Nephron progenitor cell (in vitro differentiated cells): ENCODE data around the gene GRIK1.

ENCODE experiments used
- DNase-seq: peaks from one replicate; pipeline ENCODE4 v3.0.0; 2021
- H3K27ac Mint-ChIP-seq: 2 replicates; pipeline ENCODE4 v1.8.0; 2021; ENCODE audit warnings: mild to moderate bottlenecking, moderate library complexity, mixed read lengths
- H3K27me3 Mint-ChIP-seq: 2 replicates; pipeline ENCODE4 v1.8.0; 2021; ENCODE audit warnings: mild to moderate bottlenecking, low read depth, mixed read lengths; ENCODE audit not compliant: poor library complexity
- H3K36me3 Mint-ChIP-seq: 2 replicates; pipeline ENCODE4 v1.8.0; 2021; ENCODE audit warnings: low read depth, mixed read lengths
- H3K4me1 Mint-ChIP-seq: 2 replicates; pipeline ENCODE4 v1.8.0; 2021; ENCODE audit warnings: mixed read lengths
- H3K4me3 Mint-ChIP-seq: 2 replicates; pipeline ENCODE4 v1.8.0; 2021; ENCODE audit warnings: mild to moderate bottlenecking, moderate library complexity, mixed read lengths
- H3K9me3 Mint-ChIP-seq: 2 replicates; pipeline ENCODE4 v1.8.0; 2021; ENCODE audit warnings: mild to moderate bottlenecking, moderate library complexity, mixed read lengths
- CTCF ChIP-seq: fragments of 200-600 bp; sonication (generic); IDR thresholded peaks from 2 replicates; pipeline ENCODE4 v1.5.0; 2021; ENCODE audit warnings: antibody characterized with exemption

The GRIK1 gene

GRCh38 chr21:29721964-29722363 lies 217.8 kb downstream of the GRIK1 start:
- no peak for DNase-seq
- Mint-ChIP-seq H3K9me3 (no peaks in the 10 kb centered on the region), H3K36me3 (no peaks in the 10 kb centered on the region), H3K27ac (no peak overlapping the region), H3K4me3 (no peak overlapping the region), H3K4me1 (peaks cover 9% of the 10 kb centered on the region), H3K27me3 (no peaks in the 10 kb centered on the region)
- no peak for TF ChIP-seq CTCF

GRCh38 chr21:29721221-29721620 lies 218.6 kb downstream of the GRIK1 start:
- Mint-ChIP-seq H3K27me3 (no peaks in the 10 kb centered on the region), H3K4me3 (no peak overlapping the region), H3K36me3 (peaks cover 3% of the 10 kb centered on the region), H3K27ac (no peak overlapping the region), H3K9me3 (peaks cover 4% of the 10 kb centered on the region), H3K4me1 (peaks cover 9% of the 10 kb centered on the region)
- TF ChIP-seq CTCF: no peak
- DNase-seq: no peak

GRCh38 chr21:29719521-29719920 lies 220.3 kb downstream of the GRIK1 start:
- TF ChIP-seq CTCF: no peak
- Mint-ChIP-seq H3K36me3 (peaks cover 6% of the 10 kb centered on the region), H3K9me3 (peaks cover 7% of the 10 kb centered on the region), H3K4me1 (peaks cover 9% of the 10 kb centered on the region), H3K27ac (no peak overlapping the region), H3K4me3 (no peak overlapping the region), H3K27me3 (no peaks in the 10 kb centered on the region)
- DNase-seq: no peak

GRCh38 chr21:29718081-29718815 lies 221.5 kb downstream of the GRIK1 start:
- DNase-seq: no peak
- no peak for TF ChIP-seq CTCF
- Mint-ChIP-seq H3K9me3 (peaks cover 7% of the 10 kb centered on the region), H3K27me3 (no peaks in the 10 kb centered on the region), H3K27ac (no peak overlapping the region), H3K36me3 (peaks cover 6% of the 10 kb centered on the region), H3K4me3 (no peak overlapping the region), H3K4me1 (peaks cover 9% of the 10 kb centered on the region)

- no peak for DNase-seq
- no peak overlapping the region for H3K4me3 Mint-ChIP-seq
- TF ChIP-seq CTCF: no peak
- peaks cover 7% of the 10 kb centered on the region for H3K9me3 Mint-ChIP-seq
- no peak overlapping the region for H3K27ac Mint-ChIP-seq
- H3K4me1 Mint-ChIP-seq: peaks cover 9% of the 10 kb centered on the region
- H3K36me3 Mint-ChIP-seq: peaks cover 6% of the 10 kb centered on the region
- H3K27me3 Mint-ChIP-seq: no peaks in the 10 kb centered on the region
These were observed 222.1 kb downstream of the GRIK1 start for GRCh38 chr21:29717659-29718058.

- Mint-ChIP-seq H3K36me3 (peaks cover 6% of the 10 kb centered on the region), H3K27ac (no peak overlapping the region), H3K4me3 (no peak overlapping the region), H3K27me3 (no peaks in the 10 kb centered on the region), H3K4me1 (peaks cover 9% of the 10 kb centered on the region), H3K9me3 (peaks cover 7% of the 10 kb centered on the region)
- DNase-seq: no peak
- TF ChIP-seq CTCF: no peak
These were observed 223.0 kb downstream of the GRIK1 start for GRCh38 chr21:29716753-29717152.
